ENCODE results near the gene POU6F2. TPM values are rescaled to one million over a fixed set of nuclear protein-coding genes. Genes with fewer than 3 reads are reported as not detected.

POU6F2 gene
- total RNA-seq, 4 donors from 2014 or later, result 0.31 to 0.66 TPM; not detected in 2

DNA sequence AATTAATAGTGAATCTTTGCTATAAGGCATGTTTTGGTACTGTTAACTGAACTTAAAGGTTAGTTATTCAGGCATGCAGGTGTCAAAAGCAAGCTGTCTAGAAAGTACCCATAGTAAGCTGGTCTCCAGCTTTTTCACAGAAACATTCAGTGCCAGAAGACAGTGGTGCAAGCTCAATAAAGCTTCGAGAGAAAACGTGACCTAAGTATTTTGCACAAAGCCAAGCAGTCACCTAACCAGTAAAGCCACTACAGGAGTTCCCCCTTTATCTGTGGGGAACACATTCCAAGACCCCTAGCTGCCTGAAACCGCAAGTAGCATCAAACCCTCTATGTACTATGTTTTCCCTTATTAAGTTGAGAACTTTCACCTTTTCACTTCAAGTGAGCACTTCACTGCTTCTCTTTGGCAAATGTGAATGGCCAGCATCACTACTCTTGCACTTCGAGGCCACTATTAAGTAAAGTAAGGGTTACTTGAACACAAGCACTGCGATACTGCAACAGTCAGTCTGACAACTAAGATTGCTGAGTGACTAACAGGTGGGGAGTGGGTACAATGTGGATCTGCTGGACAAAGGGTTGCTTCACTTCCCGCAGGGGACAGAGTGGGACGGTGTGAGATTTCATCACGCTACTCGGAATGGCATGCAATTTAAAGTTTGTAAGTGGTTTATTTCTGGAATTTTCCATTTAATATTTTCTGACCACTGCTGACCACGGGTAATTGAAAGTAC lies 334.7 kb downstream of the POU6F2 start:
- no peak for ATAC-seq
- Histone ChIP-seq H3K27me3 (peaks cover 11% of the 10 kb centered on the region), H3K9me3 (no peaks in the 10 kb centered on the region), H3K36me3 (no peaks in the 10 kb centered on the region), H3K4me1 (no peaks in the 10 kb centered on the region), H3K27ac (no peak overlapping the region), H3K4me3 (no peak overlapping the region)
- TF ChIP-seq EP300 (IDR thresholded peaks at IDR 0.05), result no peak
- TF ChIP-seq POLR2A (IDR thresholded peaks at IDR 0.05), result no peak
- no peak for TF ChIP-seq POLR2AphosphoS5 (IDR thresholded peaks at IDR 0.05)
- TF ChIP-seq, protein P1, sequence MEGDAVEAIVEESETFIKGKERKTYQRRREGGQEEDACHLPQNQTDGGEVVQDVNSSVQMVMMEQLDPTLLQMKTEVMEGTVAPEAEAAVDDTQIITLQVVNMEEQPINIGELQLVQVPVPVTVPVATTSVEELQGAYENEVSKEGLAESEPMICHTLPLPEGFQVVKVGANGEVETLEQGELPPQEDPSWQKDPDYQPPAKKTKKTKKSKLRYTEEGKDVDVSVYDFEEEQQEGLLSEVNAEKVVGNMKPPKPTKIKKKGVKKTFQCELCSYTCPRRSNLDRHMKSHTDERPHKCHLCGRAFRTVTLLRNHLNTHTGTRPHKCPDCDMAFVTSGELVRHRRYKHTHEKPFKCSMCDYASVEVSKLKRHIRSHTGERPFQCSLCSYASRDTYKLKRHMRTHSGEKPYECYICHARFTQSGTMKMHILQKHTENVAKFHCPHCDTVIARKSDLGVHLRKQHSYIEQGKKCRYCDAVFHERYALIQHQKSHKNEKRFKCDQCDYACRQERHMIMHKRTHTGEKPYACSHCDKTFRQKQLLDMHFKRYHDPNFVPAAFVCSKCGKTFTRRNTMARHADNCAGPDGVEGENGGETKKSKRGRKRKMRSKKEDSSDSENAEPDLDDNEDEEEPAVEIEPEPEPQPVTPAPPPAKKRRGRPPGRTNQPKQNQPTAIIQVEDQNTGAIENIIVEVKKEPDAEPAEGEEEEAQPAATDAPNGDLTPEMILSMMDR (IDR thresholded peaks at IDR 0.05), result no peak
- WGBS, 2 donors (ENCODE audit: low coverage in 1 of 2), result 77 to 78% methylated on average over 9 to 10 of the region's 10 CpGs

DNA sequence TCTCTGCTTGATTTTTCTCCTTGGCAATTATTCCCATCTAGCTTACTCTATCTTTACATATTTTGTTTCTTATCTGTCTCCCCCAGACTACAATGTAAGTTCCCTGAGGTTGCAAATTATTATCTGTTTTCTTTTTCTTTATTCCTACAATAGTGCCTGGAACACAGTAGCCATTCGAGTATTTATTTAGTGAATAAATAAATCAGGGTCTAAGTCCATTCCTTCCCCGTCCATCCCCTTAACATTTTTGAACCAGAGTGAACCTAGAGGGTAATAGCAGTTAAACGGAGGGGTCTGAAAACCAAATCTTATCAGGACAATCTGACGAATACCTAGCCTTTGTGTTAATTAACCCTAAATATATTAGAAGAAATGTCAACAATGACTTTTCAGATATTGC lies 335.7 kb downstream of the POU6F2 start:
- Histone ChIP-seq H3K36me3 (no peaks in the 10 kb centered on the region), H3K4me1 (no peaks in the 10 kb centered on the region), H3K27ac (no peak overlapping the region), H3K4me3 (no peak overlapping the region), H3K9me3 (no peaks in the 10 kb centered on the region), H3K27me3 (peaks cover 8% of the 10 kb centered on the region)
- no peak for ATAC-seq
- WGBS, 2 donors (ENCODE audit: low coverage in 1 of 2), result 39 to 62% methylated on average over 4 of the region's 4 CpGs
- TF ChIP-seq POLR2A (IDR thresholded peaks at IDR 0.05) (no peak), EP300 (IDR thresholded peaks at IDR 0.05) (no peak), POLR2AphosphoS5 (IDR thresholded peaks at IDR 0.05) (no peak)
- TF ChIP-seq, protein P1 (IDR thresholded peaks at IDR 0.05), result no peak

DNA sequence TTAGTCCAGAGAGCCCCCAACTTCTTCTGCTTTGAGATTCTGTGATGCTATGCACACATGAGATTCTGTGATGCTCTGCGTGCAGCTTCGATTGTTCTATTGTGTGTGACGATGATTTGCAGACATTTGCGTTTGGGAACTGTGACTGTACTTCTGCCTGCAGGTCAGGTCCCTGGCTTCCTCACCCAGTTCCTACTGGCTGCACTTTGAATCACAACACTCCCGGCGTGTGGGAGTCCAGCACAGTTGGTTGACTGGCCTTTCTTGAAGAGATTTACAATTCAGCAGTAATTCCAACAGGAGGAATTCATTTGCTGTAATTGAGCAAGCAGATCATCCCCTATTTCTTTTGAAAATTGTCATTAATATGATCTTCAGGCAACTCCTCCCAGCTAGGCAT lies 336.3 kb downstream of the POU6F2 start:
- 67 to 69% methylated on average over 3 to 4 of the region's 6 CpGs for WGBS, 2 donors (ENCODE audit: low coverage in 1 of 2)
- peaks cover 4% of the 10 kb centered on the region for H3K27me3 ChIP-seq

DNA sequence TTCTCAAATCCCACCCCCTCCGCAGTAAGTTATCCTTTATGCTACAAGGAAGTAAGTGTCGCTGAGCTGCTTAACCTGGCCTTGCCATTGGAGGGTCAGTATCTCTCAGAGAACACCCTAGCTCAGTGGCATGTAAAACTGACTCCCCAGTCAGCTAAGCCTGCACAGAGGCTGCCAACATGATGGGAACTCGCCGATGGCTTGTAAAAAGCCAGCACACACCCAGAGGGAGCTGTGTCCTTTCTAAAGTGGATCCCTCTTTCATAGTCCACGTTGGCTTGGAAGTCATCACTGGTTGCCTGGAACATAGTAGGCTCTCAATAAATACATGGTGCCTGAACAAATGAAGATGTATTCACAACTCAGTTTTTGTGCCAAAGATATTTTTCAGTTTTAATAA lies 339.4 kb downstream of the POU6F2 start:
- no peaks in the 10 kb centered on the region for H3K4me1 ChIP-seq
- H3K27me3 ChIP-seq, result peaks cover 11% of the 10 kb centered on the region
- TF ChIP-seq POLR2AphosphoS5 (IDR thresholded peaks at IDR 0.05) (no peak), EP300 (IDR thresholded peaks at IDR 0.05) (no peak), POLR2A (IDR thresholded peaks at IDR 0.05) (no peak)
- TF ChIP-seq, protein P1 (IDR thresholded peaks at IDR 0.05), result no peak
- H3K36me3 ChIP-seq, result no peaks in the 10 kb centered on the region
- no peak overlapping the region for H3K4me3 ChIP-seq
- H3K9me3 ChIP-seq, result no peaks in the 10 kb centered on the region
- H3K27ac ChIP-seq, result no peak overlapping the region
- no peak for ATAC-seq
- WGBS, 2 donors (ENCODE audit: low coverage in 1 of 2), result 36 to 79% methylated on average over 3 to 5 of the region's 5 CpGs

More for the DNA sequence above, 336.3 kb downstream of the POU6F2 start:
- ATAC-seq, result no peak
- TF ChIP-seq, protein P1 (IDR thresholded peaks at IDR 0.05), result no peak
- TF ChIP-seq EP300 (IDR thresholded peaks at IDR 0.05) (no peak), POLR2AphosphoS5 (IDR thresholded peaks at IDR 0.05) (no peak), POLR2A (IDR thresholded peaks at IDR 0.05) (no peak)
- H3K36me3 ChIP-seq, result no peaks in the 10 kb centered on the region
- H3K27ac ChIP-seq, result no peak overlapping the region
- H3K4me3 ChIP-seq, result no peak overlapping the region
- H3K4me1 ChIP-seq, result no peaks in the 10 kb centered on the region
- H3K9me3 ChIP-seq, result no peaks in the 10 kb centered on the region

DNA sequence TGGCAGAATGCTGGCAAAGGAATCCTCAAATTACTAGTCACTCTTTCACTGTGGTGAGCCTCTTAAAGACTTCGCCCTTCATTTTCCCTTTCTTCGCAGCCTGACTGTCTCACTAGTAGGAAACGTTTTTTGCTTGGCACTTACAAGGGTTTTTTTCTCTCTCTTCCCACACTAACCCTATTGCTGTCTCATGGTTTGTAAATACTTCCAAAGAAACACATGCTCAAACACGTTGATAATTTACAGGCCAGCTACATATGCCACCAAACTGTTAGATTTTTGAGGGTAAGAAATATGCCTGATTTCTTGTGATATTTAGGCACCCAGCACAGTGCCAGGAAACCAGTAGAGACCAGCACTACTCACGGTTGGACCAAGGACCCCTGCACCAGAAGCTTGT lies 340.2 kb downstream of the POU6F2 start:
- no peak overlapping the region for H3K4me3 ChIP-seq
- H3K36me3 ChIP-seq, result no peaks in the 10 kb centered on the region
- no peak overlapping the region for H3K27ac ChIP-seq
- TF ChIP-seq POLR2A (IDR thresholded peaks at IDR 0.05) (no peak), EP300 (IDR thresholded peaks at IDR 0.05) (no peak), POLR2AphosphoS5 (IDR thresholded peaks at IDR 0.05) (no peak)
- TF ChIP-seq, protein P1 (IDR thresholded peaks at IDR 0.05), result no peak
- WGBS, 2 donors (ENCODE audit: low coverage in 1 of 2), result 64% methylated on average over 5 of the region's 5 CpGs; no CpG with 5 or more reads in 1 of the 2 donors
- H3K4me1 ChIP-seq, result no peaks in the 10 kb centered on the region
- no peaks in the 10 kb centered on the region for H3K9me3 ChIP-seq
- ATAC-seq, result no peak
- H3K27me3 ChIP-seq, result peaks cover 11% of the 10 kb centered on the region
